ENCODE measurements around the gene CERS4. TPM values are rescaled to one million over a fixed set of nuclear protein-coding genes. Genes with fewer than 3 reads are reported as not detected.

The CERS4 gene
- total and polyA plus RNA-seq, 10 of the 15 experiments (the other 5 are each of a cell fraction or from before 2014, with no cell fraction given), result 0.34 to 62.1 (median 20.7) TPM

DNA sequence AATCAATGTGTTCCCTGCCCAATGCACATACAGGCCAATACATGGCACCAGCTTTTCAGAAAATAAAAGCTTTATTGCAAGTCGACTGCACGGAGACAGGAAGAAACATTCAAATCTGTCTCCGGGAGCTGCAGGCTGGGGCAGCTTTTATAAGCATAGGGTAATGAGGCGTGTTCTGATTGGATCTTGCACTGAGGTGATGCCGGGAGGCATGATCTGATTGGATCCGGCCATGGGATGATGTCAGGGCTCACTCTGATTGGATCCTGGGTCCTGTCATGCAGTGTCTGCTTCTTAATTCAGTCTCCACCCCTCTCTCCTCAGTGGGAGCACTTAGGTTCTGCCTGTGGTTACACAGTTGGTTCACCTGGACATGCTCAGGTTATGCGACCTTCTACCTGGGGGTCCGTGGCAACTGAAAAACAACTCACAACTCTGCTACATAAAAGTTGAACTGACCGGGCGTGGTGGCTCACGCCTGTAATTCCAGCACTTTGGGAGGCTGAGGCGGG, 48.0 kb upstream of the CERS4 start:
- no peaks in the 10 kb centered on the region for H3K27me3 ChIP-seq (replicated peaks in 1 of 2; ENCODE audit: control insufficient read depth in 2 of 2, insufficient read depth in 2 of 2, low read length in 1 of 2)
- TF ChIP-seq, protein P1, sequence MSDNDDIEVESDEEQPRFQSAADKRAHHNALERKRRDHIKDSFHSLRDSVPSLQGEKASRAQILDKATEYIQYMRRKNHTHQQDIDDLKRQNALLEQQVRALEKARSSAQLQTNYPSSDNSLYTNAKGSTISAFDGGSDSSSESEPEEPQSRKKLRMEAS (IDR thresholded peaks at IDR 0.05; ENCODE audit: low read depth, low read length), result no peak
- no peak for TF ChIP-seq KDM1A (IDR thresholded peaks at IDR 0.05; ENCODE audit: borderline replicate concordance)
- no peak for TF ChIP-seq CREB1 (IDR thresholded peaks at IDR 0.05; ENCODE audit: low read depth)
- TF ChIP-seq TCF12 (IDR thresholded peaks at IDR 0.05; ENCODE audit: low read depth, low read length), result no peak
- no peak for TF ChIP-seq ZBED1 (IDR thresholded peaks at IDR 0.05; ENCODE audit: borderline replicate concordance)
- TF ChIP-seq, protein P2, sequence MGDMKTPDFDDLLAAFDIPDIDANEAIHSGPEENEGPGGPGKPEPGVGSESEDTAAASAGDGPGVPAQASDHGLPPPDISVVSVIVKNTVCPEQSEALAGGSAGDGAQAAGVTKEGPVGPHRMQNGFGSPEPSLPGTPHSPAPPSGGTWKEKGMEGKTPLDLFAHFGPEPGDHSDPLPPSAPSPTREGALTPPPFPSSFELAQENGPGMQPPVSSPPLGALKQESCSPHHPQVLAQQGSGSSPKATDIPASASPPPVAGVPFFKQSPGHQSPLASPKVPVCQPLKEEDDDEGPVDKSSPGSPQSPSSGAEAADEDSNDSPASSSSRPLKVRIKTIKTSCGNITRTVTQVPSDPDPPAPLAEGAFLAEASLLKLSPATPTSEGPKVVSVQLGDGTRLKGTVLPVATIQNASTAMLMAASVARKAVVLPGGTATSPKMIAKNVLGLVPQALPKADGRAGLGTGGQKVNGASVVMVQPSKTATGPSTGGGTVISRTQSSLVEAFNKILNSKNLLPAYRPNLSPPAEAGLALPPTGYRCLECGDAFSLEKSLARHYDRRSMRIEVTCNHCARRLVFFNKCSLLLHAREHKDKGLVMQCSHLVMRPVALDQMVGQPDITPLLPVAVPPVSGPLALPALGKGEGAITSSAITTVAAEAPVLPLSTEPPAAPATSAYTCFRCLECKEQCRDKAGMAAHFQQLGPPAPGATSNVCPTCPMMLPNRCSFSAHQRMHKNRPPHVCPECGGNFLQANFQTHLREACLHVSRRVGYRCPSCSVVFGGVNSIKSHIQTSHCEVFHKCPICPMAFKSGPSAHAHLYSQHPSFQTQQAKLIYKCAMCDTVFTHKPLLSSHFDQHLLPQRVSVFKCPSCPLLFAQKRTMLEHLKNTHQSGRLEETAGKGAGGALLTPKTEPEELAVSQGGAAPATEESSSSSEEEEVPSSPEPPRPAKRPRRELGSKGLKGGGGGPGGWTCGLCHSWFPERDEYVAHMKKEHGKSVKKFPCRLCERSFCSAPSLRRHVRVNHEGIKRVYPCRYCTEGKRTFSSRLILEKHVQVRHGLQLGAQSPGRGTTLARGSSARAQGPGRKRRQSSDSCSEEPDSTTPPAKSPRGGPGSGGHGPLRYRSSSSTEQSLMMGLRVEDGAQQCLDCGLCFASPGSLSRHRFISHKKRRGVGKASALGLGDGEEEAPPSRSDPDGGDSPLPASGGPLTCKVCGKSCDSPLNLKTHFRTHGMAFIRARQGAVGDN (IDR thresholded peaks at IDR 0.05), result no peak
- peak; percentile 34; the same call in 1 of the 2 replicates for TF ChIP-seq RUNX3 (IDR thresholded peaks at IDR 0.05; ENCODE audit: low read length)
- peak; percentile 23; the same call in 1 of the 2 replicates for TF ChIP-seq SREBF2 (IDR thresholded peaks at IDR 0.05; ENCODE audit: low read length)
- TF ChIP-seq NFYB (IDR thresholded peaks at IDR 0.05; ENCODE audit: insufficient read depth, low read depth, low read length), result peak; percentile 72
- TF ChIP-seq SUPT20H (IDR thresholded peaks at IDR 0.05; ENCODE audit: borderline replicate concordance, control insufficient read depth, low read depth, low read length), result no peak
- TF ChIP-seq, protein P3, sequence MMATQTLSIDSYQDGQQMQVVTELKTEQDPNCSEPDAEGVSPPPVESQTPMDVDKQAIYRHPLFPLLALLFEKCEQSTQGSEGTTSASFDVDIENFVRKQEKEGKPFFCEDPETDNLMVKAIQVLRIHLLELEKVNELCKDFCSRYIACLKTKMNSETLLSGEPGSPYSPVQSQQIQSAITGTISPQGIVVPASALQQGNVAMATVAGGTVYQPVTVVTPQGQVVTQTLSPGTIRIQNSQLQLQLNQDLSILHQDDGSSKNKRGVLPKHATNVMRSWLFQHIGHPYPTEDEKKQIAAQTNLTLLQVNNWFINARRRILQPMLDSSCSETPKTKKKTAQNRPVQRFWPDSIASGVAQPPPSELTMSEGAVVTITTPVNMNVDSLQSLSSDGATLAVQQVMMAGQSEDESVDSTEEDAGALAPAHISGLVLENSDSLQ (IDR thresholded peaks at IDR 0.05), result peak; percentile 41; the same call in 1 of the 2 replicates
- TF ChIP-seq POLR2A (IDR thresholded peaks at IDR 0.05; ENCODE audit: low read depth, low read length), result peak; percentile 38; the same call in 1 of the 2 replicates
- 0 out of 2 replicates have a peak, but pooled peaks have one; percentile 36 for TF ChIP-seq POLR2AphosphoS5 (IDR thresholded peaks at IDR 0.05; ENCODE audit: low read length)
- TF ChIP-seq E4F1 (IDR thresholded peaks at IDR 0.05; ENCODE audit: borderline replicate concordance, partially characterized antibody), result peak; percentile 16
- TF ChIP-seq SP1 (IDR thresholded peaks at IDR 0.05; ENCODE audit: low read depth, low read length), result peak; percentile 48
- TF ChIP-seq SMAD5 (IDR thresholded peaks at IDR 0.05; ENCODE audit: low read depth), result no peak

More for the DNA sequence above, 48.0 kb upstream of the CERS4 start:
- H3K9me3 ChIP-seq (replicated peaks; ENCODE audit: control insufficient read depth, insufficient read depth, low read length), result no peaks in the 10 kb centered on the region; the same call in 2 of the 3 replicates
- intact Hi-C loops (cut with micrococcal nuclease; ENCODE audit: unreplicated experiment), result no loop called here
- FAIRE-seq (no peak), ATAC-seq (peak; percentile 91), DNase-seq (ENCODE audit: low read depth, low spot score) (peak; percentile 39)
- BruUV-seq (replicated peaks), result no TSS peak
- 50% methylated on average over 12 of the region's 12 CpGs for WGBS (ENCODE audit: insufficient coverage, insufficient replicate concordance, low lambda C conversion rate, missing lambda C conversion rate)
- ChIA-PET RAD21 (ENCODE audit: unreplicated experiment) (interaction anchor here (0.8 to 1.1 kb wide), 5 partner anchors 32 to 94 kb away, joined by 3 to 4 read pairs (median 3); partner anchors contain the start of gene CERS4), SMC1A (ENCODE audit: uncharacterized antibody, unreplicated experiment) (interaction anchor here (1.2 to 1.6 kb wide), 3 partner anchors 78 to 106 kb away, joined by 3 to 14 read pairs (median 4); no protein-coding TSS in a partner anchor), CTCF (interaction anchor here (0.7 to 1.4 kb wide), 9 partner anchors 14 to 146 kb away, joined by 3 to 5 read pairs (median 3); no protein-coding TSS in a partner anchor), POLR2A (interaction anchor here (0.6 to 1.0 kb wide), 3 partner anchors 35 to 82 kb away, joined by 3 to 4 read pairs (median 4); no protein-coding TSS in a partner anchor)
- H3K9ac ChIP-seq (ENCODE audit: control insufficient read depth, insufficient read depth, low read length), result no peak overlapping the region
- H3K79me2 ChIP-seq (ENCODE audit: control insufficient read depth, insufficient read depth, low read length), result no peaks in the 10 kb centered on the region
- in situ Hi-C loops (cut with MboI), result no loop called here
- no peaks in the 10 kb centered on the region; the same call in 1 of the 2 replicates for H3K4me1 ChIP-seq (ENCODE audit: control insufficient read depth, insufficient read depth, low read length)
- H3K27ac ChIP-seq (ENCODE audit: control insufficient read depth, insufficient read depth), result peak overlapping the region; percentile 24; the same call in 1 of the 2 replicates
- no peak overlapping the region for H3K4me3 ChIP-seq
- H3K4me2 ChIP-seq (ENCODE audit: control insufficient read depth, insufficient read depth), result 0 out of 2 replicates have a peak overlapping the region, but pooled peaks have one; percentile 33
- no peaks in the 10 kb centered on the region for H3K36me3 ChIP-seq (ENCODE audit: control insufficient read depth in 2 of 2, insufficient read depth in 2 of 2, low read length in 1 of 2)
- peak overlapping the region; percentile 29; the same call in 1 of the 2 replicates for H2AFZ ChIP-seq (ENCODE audit: control insufficient read depth, low read depth, low read length)
- H4K20me1 ChIP-seq (ENCODE audit: control insufficient read depth, insufficient read depth), result no peaks in the 10 kb centered on the region
